Endothelial cell of umbilical vein (primary cell): ENCODE measurements around the gene PPP1R13B. TPM values are rescaled to one million over a fixed set of nuclear protein-coding genes. Genes with fewer than 3 reads are reported as not detected.

Experiments used
- BruUV-seq: library from RNA; stranded (reverse); fragments of 400-500 nt; replicated peaks from 2 replicates; lab custom pipeline; 2021; lab: Mats Ljungman, UMichigan
- CTCF ChIA-PET: fragments of 300-600, 350-600 bp; sonication (Branson Sonifier 250); formaldehyde crosslinking; loops from one replicate; lab custom pipeline; 2021; ENCODE audit warnings: antibody characterized with exemption, inconsistent platforms; lab: Charles Lee
- POLR2A ChIA-PET: fragments of 300-600, 350-600 bp; sonication (Branson Sonifier 250); formaldehyde crosslinking; loops from one replicate; lab custom pipeline; 2021; ENCODE audit warnings: antibody characterized with exemption, inconsistent platforms; lab: Charles Lee
- DNase-seq: peaks from one replicate; pipeline ENCODE4 v3.0.0-alpha.2; 2011; ENCODE audit warnings: low read depth, low spot score
- FAIRE-seq: peaks from 2 replicates; lab custom pipeline; 2011; peaks lifted over from hg19 to GRCh38; lab: Jason Lieb, UNC
- H2AFZ ChIP-seq: 2 replicates; pipeline ENCODE4 v1.6.0; 2012; ENCODE audit warnings: low read depth, low read length, control low read depth, inconsistent platforms
- H3K27ac ChIP-seq: 2 replicates; pipeline ENCODE4 v1.5.1; 2011; ENCODE audit warnings: low read depth, mild to moderate bottlenecking, control low read depth, low read length, moderate library complexity; ENCODE audit not compliant: insufficient read depth
- H3K27me3 ChIP-seq, 2 experiments: 2 replicates each; pipeline versions ENCODE4 v1.6.0 to v1.6.1; 2011; ENCODE audit warnings: low read length in 2 of 2, mixed read lengths in 1 of 2; ENCODE audit not compliant: control insufficient read depth in 2 of 2, insufficient read depth in 2 of 2
- H3K36me3 ChIP-seq, 2 experiments: 2 replicates in 1 of 2; 3 replicates in 1 of 2; pipeline ENCODE4 v1.5.1; 2011; ENCODE audit warnings: low read length in 2 of 2, mild to moderate bottlenecking in 1 of 2, moderate library complexity in 1 of 2; ENCODE audit not compliant: control insufficient read depth in 2 of 2, insufficient read depth in 2 of 2; ENCODE audit errors: extremely low read depth in 1 of 2
- H3K4me1 ChIP-seq: 3 replicates; pipeline ENCODE4 v1.5.1; 2011; ENCODE audit warnings: mild to moderate bottlenecking, low read length; ENCODE audit not compliant: control insufficient read depth, insufficient read depth; ENCODE audit errors: extremely low read depth
- H3K4me2 ChIP-seq: 2 replicates; pipeline ENCODE4 v1.6.1; 2011; ENCODE audit warnings: low read length, control low read depth, mixed read lengths; ENCODE audit not compliant: insufficient read depth
- H3K4me3 ChIP-seq, 3 experiments: fragments of 200-600 bp in 1 of 3; sonication (generic), shearing (Covaris generic) in 1 of 3; replicated peaks in 1 of 3; 2 replicates each; pipeline ENCODE4 v1.5.1; 2011 to 2016; ENCODE audit warnings: control low read depth in 3 of 3, low read length in 3 of 3, mild to moderate bottlenecking in 2 of 3, inconsistent platforms in 1 of 3, low read depth in 1 of 3, moderate library complexity in 1 of 3; ENCODE audit not compliant: insufficient read depth in 1 of 3
- H3K79me2 ChIP-seq: 2 replicates; pipeline ENCODE4 v1.6.0; 2012; ENCODE audit warnings: low read length, inconsistent platforms; ENCODE audit not compliant: control insufficient read depth, insufficient read depth
- H3K9ac ChIP-seq: replicated peaks from 2 replicates; pipeline ENCODE3; 2011; ENCODE audit warnings: low read length, control low read depth; ENCODE audit not compliant: insufficient read depth; ENCODE audit errors: extremely low read depth
- H3K9me1 ChIP-seq: replicated peaks from 3 replicates; pipeline ENCODE4 v1.6.0; 2011; ENCODE audit warnings: mild to moderate bottlenecking, low read length; ENCODE audit not compliant: control insufficient read depth, insufficient read depth; ENCODE audit errors: extremely low read depth
- H3K9me3 ChIP-seq: replicated peaks from 2 replicates; pipeline ENCODE4 v1.5.1; 2012; ENCODE audit warnings: low read length, inconsistent platforms; ENCODE audit not compliant: control insufficient read depth, insufficient read depth
- H4K20me1 ChIP-seq: replicated peaks from 2 replicates; pipeline ENCODE3; 2011; ENCODE audit warnings: mild to moderate bottlenecking, low read length; ENCODE audit not compliant: control insufficient read depth, insufficient read depth; ENCODE audit errors: extremely low read depth
- EZH2 ChIP-seq: IDR thresholded peaks from 2 replicates; pipeline ENCODE4 v1.6.1; 2012; ENCODE audit warnings: borderline replicate concordance, low read depth, mild to moderate bottlenecking, moderate library complexity, low read length, inconsistent platforms; ENCODE audit not compliant: severe bottlenecking
- FOS ChIP-seq: IDR thresholded peaks from 2 replicates; pipeline ENCODE4 v1.6.1; 2011; ENCODE audit warnings: mild to moderate bottlenecking, low read length, moderate library complexity, borderline replicate concordance; ENCODE audit not compliant: insufficient read depth
- GATA2 ChIP-seq: IDR thresholded peaks from 2 replicates; pipeline ENCODE4 v1.7.0; 2011; ENCODE audit warnings: low read depth, mild to moderate bottlenecking, moderate library complexity, mixed read lengths, low read length; ENCODE audit not compliant: insufficient read length, insufficient read depth
- JUN ChIP-seq: IDR thresholded peaks from 2 replicates; pipeline ENCODE4 v1.6.1; 2011; ENCODE audit warnings: borderline replicate concordance, low read depth; ENCODE audit not compliant: insufficient read length, insufficient read depth
- POLR2AphosphoS5 ChIP-seq: IDR thresholded peaks from 2 replicates; pipeline ENCODE4 v1.6.1; 2012; ENCODE audit warnings: low read depth, mild to moderate bottlenecking, control low read depth, low read length, moderate library complexity; ENCODE audit not compliant: insufficient read depth
- dilution Hi-C: fragments of 300-500 bp; cut with MboI; formaldehyde crosslinking; loops from one replicate; pipeline ENCODE4 v1.15.0; 2019; ENCODE audit warnings: low sequenced_read_pairs; ENCODE audit not compliant: extremely low pct_ligation_motif_present
- intact Hi-C: fragments of 100-400 bp; cut with micrococcal nuclease; formaldehyde crosslinking; loops from one replicate; pipeline ENCODE4 v1.10.0; 2022
- polyA plus RNA-seq, 4 experiments: library from polyadenylated mRNA; depleted of rRNA in 3 of 4; stranded (reverse) in 3 of 4; unstranded in 1 of 4; fragments of >200 nt; gene quantifications; 2 replicates each; pipeline versions ENCODE4 v1.2.1 to v1.2.3, GENCODE V29; 2011 to 2012; ENCODE audit warnings: missing spikeins in 1 of 4
- total RNA-seq: library from RNA; stranded (reverse); gene quantifications from 2 replicates; pipeline ENCODE4 v1.2.3, GENCODE V29; 2021
- TF ChIP-seq, protein P1 (sequence below), 2 donors: IDR thresholded peaks; 1 replicate in 1 of 2; 2 replicates in 1 of 2; pipeline ENCODE4 v1.5.1; 2011; ENCODE audit warnings: low read length in 2 of 2, mild to moderate bottlenecking in 2 of 2, moderate library complexity in 2 of 2, control low read depth in 1 of 2, inconsistent platforms in 1 of 2, low read depth in 1 of 2; ENCODE audit not compliant: insufficient read depth in 1 of 2; ENCODE audit errors: extremely low read depth in 1 of 2

Gene PPP1R13B
- total and polyA plus RNA-seq, 2 donors (not counting 3 experiments of a cell fraction or from before 2014, with no cell fraction given), result 10.0 to 30.0 TPM

DNA sequence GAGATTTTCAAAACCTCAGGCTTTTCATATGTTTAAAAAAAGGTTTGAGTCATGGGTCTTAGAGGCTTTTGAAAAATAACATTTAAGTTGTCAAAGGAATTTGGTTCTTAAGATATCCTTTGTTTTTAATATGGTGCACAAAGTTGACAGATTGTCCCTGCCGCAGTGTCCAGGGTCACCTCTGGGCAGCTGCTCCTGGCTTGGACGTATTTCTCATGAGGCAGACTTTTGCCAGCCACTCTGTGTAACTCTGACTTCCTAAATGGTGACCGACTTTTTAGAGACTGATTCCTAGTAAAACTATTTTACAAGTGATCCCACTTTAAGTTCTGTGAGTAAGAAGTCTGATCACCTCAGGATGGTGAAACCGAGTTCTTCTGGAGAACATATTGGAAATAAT, 159.7 kb downstream of the PPP1R13B start:
- FAIRE-seq (no peak), DNase-seq (no peak)
- Histone ChIP-seq H2AFZ (no peak overlapping the region), H3K9me3 (no peaks in the 10 kb centered on the region), H4K20me1 (peaks cover 3% of the 10 kb centered on the region), H3K36me3 (peaks cover 16 to 28% of the 10 kb centered on the region in 2 experiments), H3K4me1 (no peaks in the 10 kb centered on the region), H3K27ac (no peak overlapping the region), H3K9me1 (no peaks in the 10 kb centered on the region), H3K4me2 (no peak overlapping the region), H3K27me3 (no peaks in the 10 kb centered on the region), H3K9ac (no peak overlapping the region), H3K79me2 (peaks cover 13% of the 10 kb centered on the region), H3K4me3 (no peak overlapping the region)
- CTCF ChIA-PET, result interaction anchor here (1.4 to 2.6 kb wide), 2 partner anchors 8 to 74 kb away, joined by 3 to 12 read pairs; no protein-coding TSS in a partner anchor
- no TSS peak for BruUV-seq
- intact Hi-C loops, result no loop called here
- dilution Hi-C loops, result no loop called here
- TF ChIP-seq, protein P1, sequence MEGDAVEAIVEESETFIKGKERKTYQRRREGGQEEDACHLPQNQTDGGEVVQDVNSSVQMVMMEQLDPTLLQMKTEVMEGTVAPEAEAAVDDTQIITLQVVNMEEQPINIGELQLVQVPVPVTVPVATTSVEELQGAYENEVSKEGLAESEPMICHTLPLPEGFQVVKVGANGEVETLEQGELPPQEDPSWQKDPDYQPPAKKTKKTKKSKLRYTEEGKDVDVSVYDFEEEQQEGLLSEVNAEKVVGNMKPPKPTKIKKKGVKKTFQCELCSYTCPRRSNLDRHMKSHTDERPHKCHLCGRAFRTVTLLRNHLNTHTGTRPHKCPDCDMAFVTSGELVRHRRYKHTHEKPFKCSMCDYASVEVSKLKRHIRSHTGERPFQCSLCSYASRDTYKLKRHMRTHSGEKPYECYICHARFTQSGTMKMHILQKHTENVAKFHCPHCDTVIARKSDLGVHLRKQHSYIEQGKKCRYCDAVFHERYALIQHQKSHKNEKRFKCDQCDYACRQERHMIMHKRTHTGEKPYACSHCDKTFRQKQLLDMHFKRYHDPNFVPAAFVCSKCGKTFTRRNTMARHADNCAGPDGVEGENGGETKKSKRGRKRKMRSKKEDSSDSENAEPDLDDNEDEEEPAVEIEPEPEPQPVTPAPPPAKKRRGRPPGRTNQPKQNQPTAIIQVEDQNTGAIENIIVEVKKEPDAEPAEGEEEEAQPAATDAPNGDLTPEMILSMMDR (IDR thresholded peaks at IDR 0.05; ENCODE audit: extremely low read depth in 1 of 2, insufficient read depth in 1 of 2, low read depth in 1 of 2, low read length in 2 of 2), result no peak
- TF ChIP-seq FOS (no peak), GATA2 (no peak), POLR2AphosphoS5 (no peak), JUN (no peak), EZH2 (no peak)
- POLR2A ChIA-PET, result no interaction called here
